Measurements from ENCODE around the gene GTF2IRD1.
A peak's percentile ranks its signal among the peaks of the same experiment; 100 is the strongest.

DNA sequence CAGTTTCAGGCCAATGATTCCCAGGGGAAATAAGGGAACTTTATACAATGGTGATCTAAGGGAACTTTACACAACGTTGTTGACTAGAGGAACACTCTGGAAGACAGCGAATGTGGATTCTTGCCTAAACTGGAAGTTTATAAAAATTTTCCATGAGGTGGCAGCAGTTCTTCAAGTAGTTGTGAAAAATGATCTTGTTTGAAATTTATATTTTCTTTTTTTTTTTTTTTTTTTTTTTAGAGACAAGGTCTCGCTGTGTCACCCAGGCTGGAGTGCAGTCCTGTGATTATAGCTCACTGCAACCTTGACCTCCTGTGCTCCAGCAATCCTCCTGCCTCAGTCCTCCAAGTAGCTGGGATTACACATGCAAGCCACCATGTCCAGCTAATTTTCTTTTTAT is 171.7 kb downstream of the GTF2IRD1 start:
- TF ChIP-seq CTCF (IDR thresholded peaks at IDR 0.05 in 8 of 11, conservative IDR thresholded peaks at IDR 0.05 in 3 of 11) = peak in 4 of 11 experiments; percentile 18 to 27 (median 18)
- TF ChIP-seq POLR2AphosphoS5 (IDR thresholded peaks at IDR 0.05) = no peak
- no peak for TF ChIP-seq POLR2A (IDR thresholded peaks at IDR 0.05)

All from spleen (tissue), 7 donors.